T-helper 2 cell treated with Interferon-gamma antibody and Interleukin-4, amounts not matched to agents 5 μg/mL and 100 μg/mL, for 36 hours (primary cell): Measurements from ENCODE around the gene MZT2A.
A peak's percentile ranks its signal among the peaks of the same experiment; 100 is the strongest.
"Not testable (repeated sequence)": the region's sequence is repeated elsewhere in the genome, so short reads cannot be mapped to it uniquely, and the experiment has no call there.

Experiments
- DNase-seq: peaks from one replicate; pipeline ENCODE4 v3.0.0; 2021; ENCODE audit warnings: low spot score
- H3K27ac Mint-ChIP-seq: one replicate; pipeline ENCODE4 v1.8.0; 2021; ENCODE audit warnings: mild to moderate bottlenecking, mixed read lengths
- H3K27me3 Mint-ChIP-seq: one replicate; pipeline ENCODE4 v1.8.0; 2021; ENCODE audit warnings: low read depth, mixed read lengths
- H3K36me3 Mint-ChIP-seq: one replicate; pipeline ENCODE4 v1.8.0; 2021; ENCODE audit warnings: low read depth, mixed read lengths
- H3K4me1 Mint-ChIP-seq: one replicate; pipeline ENCODE4 v1.8.0; 2021; ENCODE audit warnings: low read depth, mixed read lengths
- H3K4me3 Mint-ChIP-seq: one replicate; pipeline ENCODE4 v1.8.0; 2022; ENCODE audit warnings: mild to moderate bottlenecking, moderate library complexity, mixed read lengths
- H3K9me3 Mint-ChIP-seq: one replicate; pipeline ENCODE4 v1.8.0; 2021; ENCODE audit warnings: mixed read lengths

MZT2A gene

GRCh38 chr2:131515235-131515634 lies 23.0 kb upstream of the MZT2A start:
- peaks cover 12% of the 10 kb centered on the region for H3K36me3 Mint-ChIP-seq
- H3K27me3 Mint-ChIP-seq, H3K9me3 Mint-ChIP-seq, H3K4me1 Mint-ChIP-seq, H3K27ac Mint-ChIP-seq, DNase-seq, H3K4me3 Mint-ChIP-seq: not testable (repeated sequence)

- H3K27ac Mint-ChIP-seq, H3K9me3 Mint-ChIP-seq, H3K4me1 Mint-ChIP-seq, H3K27me3 Mint-ChIP-seq, DNase-seq, H3K4me3 Mint-ChIP-seq: not testable (repeated sequence)
- peaks cover 12% of the 10 kb centered on the region for H3K36me3 Mint-ChIP-seq
Measured at GRCh38 chr2:131514408-131515166, 22.4 kb upstream of the MZT2A start.

GRCh38 chr2:131511969-131512870 lies 20.0 kb upstream of the MZT2A start:
- Mint-ChIP-seq H3K36me3 (peaks cover 15% of the 10 kb centered on the region), H3K27ac (peak overlapping the region; percentile 62)
- not testable (repeated sequence) for H3K4me1 Mint-ChIP-seq, H3K27me3 Mint-ChIP-seq, DNase-seq, H3K4me3 Mint-ChIP-seq, H3K9me3 Mint-ChIP-seq

GRCh38 chr2:131511291-131511968 lies 19.2 kb upstream of the MZT2A start:
- H3K4me3 Mint-ChIP-seq, DNase-seq, H3K9me3 Mint-ChIP-seq, H3K4me1 Mint-ChIP-seq, H3K27me3 Mint-ChIP-seq: not testable (repeated sequence)
- Mint-ChIP-seq H3K27ac (peak overlapping the region; percentile 57), H3K36me3 (peaks cover 18% of the 10 kb centered on the region)

- DNase-seq, result no peak
- Mint-ChIP-seq H3K4me3 (no peak overlapping the region), H3K4me1 (peaks cover under 1% of the 10 kb centered on the region), H3K27me3 (no peaks in the 10 kb centered on the region), H3K9me3 (no peaks in the 10 kb centered on the region), H3K36me3 (peaks cover 27% of the 10 kb centered on the region), H3K27ac (no peak overlapping the region)
Measured at GRCh38 chr2:131509615-131510014, 17.4 kb upstream of the MZT2A start.

GRCh38 chr2:131504082-131504750 lies 12.0 kb upstream of the MZT2A start:
- H3K9me3 Mint-ChIP-seq, H3K4me1 Mint-ChIP-seq, H3K27me3 Mint-ChIP-seq, DNase-seq: not testable (repeated sequence)
- Mint-ChIP-seq H3K36me3 (peaks cover 44% of the 10 kb centered on the region), H3K4me3 (peak overlapping the region; percentile 59), H3K27ac (peak overlapping the region; percentile 87)

GRCh38 chr2:131503587-131503986 lies 11.4 kb upstream of the MZT2A start:
- not testable (repeated sequence) for H3K27me3 Mint-ChIP-seq, H3K4me1 Mint-ChIP-seq, H3K9me3 Mint-ChIP-seq, H3K4me3 Mint-ChIP-seq, DNase-seq
- Mint-ChIP-seq H3K36me3 (peaks cover 51% of the 10 kb centered on the region), H3K27ac (peak overlapping the region; percentile 87)

GRCh38 chr2:131498321-131498973 lies 6.2 kb upstream of the MZT2A start:
- peak; percentile 43 for DNase-seq
- Mint-ChIP-seq H3K36me3 (peaks cover 36% of the 10 kb centered on the region), H3K4me1 (peaks cover 25% of the 10 kb centered on the region)
- not testable (repeated sequence) for H3K27me3 Mint-ChIP-seq, H3K27ac Mint-ChIP-seq, H3K4me3 Mint-ChIP-seq, H3K9me3 Mint-ChIP-seq

GRCh38 chr2:131495506-131495905 lies 3.3 kb upstream of the MZT2A start:
- Mint-ChIP-seq H3K4me1 (peaks cover 30% of the 10 kb centered on the region), H3K4me3 (peak overlapping the region; percentile 40), H3K36me3 (peaks cover 33% of the 10 kb centered on the region), H3K27ac (peak overlapping the region; percentile 35)
- H3K9me3 Mint-ChIP-seq, DNase-seq, H3K27me3 Mint-ChIP-seq: not testable (repeated sequence)

GRCh38 chr2:131493199-131493968 lies 1.2 kb upstream of the MZT2A start:
- Mint-ChIP-seq H3K4me1 (peaks cover 35% of the 10 kb centered on the region), H3K4me3 (peak overlapping the region; percentile 98), H3K27me3 (no peaks in the 10 kb centered on the region), H3K36me3 (peaks cover 27% of the 10 kb centered on the region), H3K27ac (peak overlapping the region; percentile 99), H3K9me3 (no peaks in the 10 kb centered on the region)
- DNase-seq, result no peak

- Mint-ChIP-seq H3K4me1 (peaks cover 30% of the 10 kb centered on the region), H3K9me3 (no peaks in the 10 kb centered on the region), H3K4me3 (peak overlapping the region; percentile 98), H3K36me3 (peaks cover 27% of the 10 kb centered on the region), H3K27me3 (no peaks in the 10 kb centered on the region), H3K27ac (peak overlapping the region; percentile 99)
- DNase-seq, result peak; percentile 90
Measured at GRCh38 chr2:131492418-131493198, 411 bp upstream of the MZT2A start.

- not testable (repeated sequence) for H3K27me3 Mint-ChIP-seq, H3K9me3 Mint-ChIP-seq, DNase-seq
- H3K36me3 Mint-ChIP-seq, result peaks cover 24% of the 10 kb centered on the region
- H3K4me1 Mint-ChIP-seq, result peaks cover 23% of the 10 kb centered on the region
- H3K27ac Mint-ChIP-seq, result peak overlapping the region; percentile 91
- H3K4me3 Mint-ChIP-seq, result peak overlapping the region; percentile 92
Measured at GRCh38 chr2:131491469-131491836, 744 bp downstream of the MZT2A start.
